Measurements from ENCODE around the gene NFIC.

NFIC gene

GRCh38 chr19:3471954-3472655, 105.7 kb downstream of the NFIC start:
- peak; percentile 81 for DNase-seq

GRCh38 chr19:3474010-3474409, 107.6 kb downstream of the NFIC start:
- DNase-seq, result no peak

GRCh38 chr19:3474614-3475013, 108.2 kb downstream of the NFIC start:
- DNase-seq, result no peak

- DNase-seq, result no peak
These were observed 109.1 kb downstream of the NFIC start for GRCh38 chr19:3475449-3475848.

GRCh38 chr19:3476830-3477229, 110.4 kb downstream of the NFIC start:
- DNase-seq, result no peak

- no peak for DNase-seq
These were observed 111.1 kb downstream of the NFIC start for GRCh38 chr19:3477506-3477905.

- DNase-seq, result no peak
These were observed 111.6 kb downstream of the NFIC start for GRCh38 chr19:3477951-3478350.

GRCh38 chr19:3478409-3479176, 112.2 kb downstream of the NFIC start:
- DNase-seq, result no peak

- no peak for DNase-seq
These were observed 112.9 kb downstream of the NFIC start for GRCh38 chr19:3479177-3479833.

GRCh38 chr19:3479834-3480215, 113.4 kb downstream of the NFIC start:
- DNase-seq, result no peak

GRCh38 chr19:3480383-3481091, 114.2 kb downstream of the NFIC start, which contains the start of gene SMIM24:
TSS of gene SMIM24 (minus strand) at chr19:3480525. CDS start at chr19:3480463, 62 bp downstream.
- no peak for DNase-seq

- DNase-seq, result no peak
These were observed 115.1 kb downstream of the NFIC start for GRCh38 chr19:3481241-3482090.

GRCh38 chr19:3482507-3483225, 116.3 kb downstream of the NFIC start:
- no peak for DNase-seq

GRCh38 chr19:3483226-3483628, 116.8 kb downstream of the NFIC start, which contains the start of gene SMIM44:
TSS of gene SMIM44 (minus strand) at chr19:3483441. CDS start at chr19:3483403, 38 bp downstream.
- DNase-seq, result no peak

GRCh38 chr19:3491396-3492119, 125.2 kb downstream of the NFIC start:
- no peak for DNase-seq

- no peak for DNase-seq
These were observed 125.9 kb downstream of the NFIC start for GRCh38 chr19:3492131-3492839.

GRCh38 chr19:3492919-3493318, 126.5 kb downstream of the NFIC start:
- no peak for DNase-seq

GRCh38 chr19:3493651-3494050, 127.3 kb downstream of the NFIC start:
- no peak for DNase-seq

GRCh38 chr19:3494051-3494450, 127.7 kb downstream of the NFIC start:
- no peak for DNase-seq

GRCh38 chr19:3494559-3494958, 128.2 kb downstream of the NFIC start:
- no peak for DNase-seq
